MCF 10A (cell line): ENCODE results near the gene GAL3ST2. TPM values are rescaled to one million over a fixed set of nuclear protein-coding genes. Genes with fewer than 3 reads are reported as not detected.

Experiments used
- BruUV-seq: library from RNA; stranded (reverse); fragments of 400-500 nt; replicated peaks from 2 replicates; lab custom pipeline; 2021; lab: Mats Ljungman, UMichigan
- CTCF ChIA-PET: fragments of 300-600 bp; sonication (Branson Sonifier 250); formaldehyde crosslinking; extraction: SDS; loops from one replicate; lab custom pipeline; 2021; ENCODE audit warnings: antibody characterized with exemption, inconsistent platforms; lab: Yijun Ruan, JAX
- POLR2A ChIA-PET: fragments of 300-600, 350-650 bp; sonication (Branson Sonifier 250); formaldehyde crosslinking; extraction: SDS; loops from one replicate; lab custom pipeline; 2020; ENCODE audit warnings: antibody characterized with exemption, inconsistent platforms; lab: Yijun Ruan, JAX
- DNase-seq: peaks from one replicate; pipeline ENCODE4 v3.0.0-alpha.2; 2018; ENCODE audit not compliant: unreplicated experiment
- H3K27ac Mint-ChIP-seq: one replicate; pipeline ENCODE4 v1.8.0; 2022; ENCODE audit warnings: mild to moderate bottlenecking, low read depth, mixed read lengths; ENCODE audit not compliant: unreplicated experiment
- H3K27me3 Mint-ChIP-seq: one replicate; pipeline ENCODE4 v1.8.0; 2022; ENCODE audit warnings: mixed read lengths; ENCODE audit not compliant: insufficient read depth, unreplicated experiment
- H3K36me3 Mint-ChIP-seq: one replicate; pipeline ENCODE4 v1.8.0; 2022; ENCODE audit warnings: mild to moderate bottlenecking, moderate library complexity, mixed read lengths; ENCODE audit not compliant: insufficient read depth, unreplicated experiment
- H3K4me1 Mint-ChIP-seq: one replicate; pipeline ENCODE4 v1.8.0; 2022; ENCODE audit warnings: mixed read lengths; ENCODE audit not compliant: insufficient read depth, unreplicated experiment
- H3K4me3 Mint-ChIP-seq: one replicate; pipeline ENCODE4 v1.8.0; 2022; ENCODE audit warnings: mild to moderate bottlenecking, moderate library complexity, mixed read lengths; ENCODE audit not compliant: unreplicated experiment
- H3K9me3 Mint-ChIP-seq: one replicate; pipeline ENCODE4 v1.8.0; 2022; ENCODE audit warnings: mixed read lengths; ENCODE audit not compliant: unreplicated experiment
- intact Hi-C: fragments of 100-400 bp; cut with micrococcal nuclease; formaldehyde crosslinking; loops from 2 replicates; pipeline ENCODE4 v1.14.1; 2022
- total RNA-seq: library from RNA; stranded (reverse); gene quantifications from 2 replicates; pipeline ENCODE4 v1.2.3, GENCODE V29; 2022
- TF ChIP-seq, protein P1 (sequence below): fragments of 200-600 bp; IDR thresholded peaks from one replicate; pipeline ENCODE4 v1.8.0; 2022; ENCODE audit warnings: antibody characterized with exemption, mild to moderate bottlenecking; ENCODE audit not compliant: unreplicated experiment

Gene GAL3ST2
- total RNA-seq, 1 experiment from 2014 or later: not detected

DNA sequence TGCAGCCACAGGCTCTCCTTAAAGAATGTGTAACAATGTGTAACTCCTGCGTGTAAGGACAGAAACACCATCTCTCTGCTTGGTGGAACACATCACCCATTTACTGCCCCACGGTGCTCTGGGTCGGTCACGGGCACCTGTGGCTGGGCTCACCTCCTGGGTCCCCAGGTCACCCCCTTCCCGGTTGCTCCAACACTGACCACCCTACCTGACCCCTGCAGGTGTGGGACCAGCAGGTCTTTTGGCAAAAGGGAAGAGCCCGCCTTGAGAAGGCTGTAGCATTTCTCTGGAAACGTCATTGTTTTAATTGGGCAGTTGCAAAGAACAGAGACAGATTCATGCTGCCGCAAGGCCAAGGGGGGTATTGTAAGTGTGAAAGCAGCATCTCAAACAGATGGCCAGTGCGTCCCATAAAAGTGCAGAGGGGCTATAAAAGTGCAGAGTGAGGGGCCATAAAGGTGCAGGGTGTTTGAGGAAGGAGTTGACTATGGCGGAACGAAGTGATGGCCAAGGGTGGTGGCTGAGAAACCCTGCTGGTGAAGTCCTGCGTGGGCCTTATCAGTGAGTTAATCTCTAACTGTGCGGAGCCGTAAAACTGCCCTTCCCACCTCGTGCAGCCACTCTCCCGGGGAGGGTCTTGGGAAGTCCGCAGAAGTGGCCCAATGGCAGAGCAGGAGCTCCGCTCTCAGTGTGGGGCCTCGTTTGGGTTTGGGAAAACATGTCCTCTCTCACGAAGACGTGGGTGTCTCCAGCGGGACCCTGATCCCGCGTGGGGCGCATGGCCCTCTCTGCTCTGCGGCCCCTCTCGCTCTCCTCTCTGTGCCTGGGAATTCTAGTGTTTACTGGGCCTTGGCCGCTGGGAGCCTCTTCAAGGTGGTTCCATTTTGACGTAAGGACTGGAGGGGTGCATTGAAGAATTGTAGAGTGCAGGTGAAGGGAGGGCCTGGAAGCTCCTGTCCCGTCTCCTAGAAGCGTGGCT, 18.7 kb downstream of the GAL3ST2 start:
- H3K9me3 Mint-ChIP-seq: no peaks in the 10 kb centered on the region
- H3K27me3 Mint-ChIP-seq: peaks cover 53% of the 10 kb centered on the region
- peaks cover 6% of the 10 kb centered on the region for H3K4me1 Mint-ChIP-seq
- ChIA-PET POLR2A (no interaction called here), CTCF (interaction anchor here (0.6 kb wide), 1 partner anchor 167 kb away, joined by 4 read pairs; no protein-coding TSS in a partner anchor)
- intact Hi-C loops: no loop called here
- peaks cover 6% of the 10 kb centered on the region for H3K36me3 Mint-ChIP-seq
- no peak overlapping the region for H3K27ac Mint-ChIP-seq
- no TSS peak for BruUV-seq
- H3K4me3 Mint-ChIP-seq: no peak overlapping the region
- TF ChIP-seq, protein P1, sequence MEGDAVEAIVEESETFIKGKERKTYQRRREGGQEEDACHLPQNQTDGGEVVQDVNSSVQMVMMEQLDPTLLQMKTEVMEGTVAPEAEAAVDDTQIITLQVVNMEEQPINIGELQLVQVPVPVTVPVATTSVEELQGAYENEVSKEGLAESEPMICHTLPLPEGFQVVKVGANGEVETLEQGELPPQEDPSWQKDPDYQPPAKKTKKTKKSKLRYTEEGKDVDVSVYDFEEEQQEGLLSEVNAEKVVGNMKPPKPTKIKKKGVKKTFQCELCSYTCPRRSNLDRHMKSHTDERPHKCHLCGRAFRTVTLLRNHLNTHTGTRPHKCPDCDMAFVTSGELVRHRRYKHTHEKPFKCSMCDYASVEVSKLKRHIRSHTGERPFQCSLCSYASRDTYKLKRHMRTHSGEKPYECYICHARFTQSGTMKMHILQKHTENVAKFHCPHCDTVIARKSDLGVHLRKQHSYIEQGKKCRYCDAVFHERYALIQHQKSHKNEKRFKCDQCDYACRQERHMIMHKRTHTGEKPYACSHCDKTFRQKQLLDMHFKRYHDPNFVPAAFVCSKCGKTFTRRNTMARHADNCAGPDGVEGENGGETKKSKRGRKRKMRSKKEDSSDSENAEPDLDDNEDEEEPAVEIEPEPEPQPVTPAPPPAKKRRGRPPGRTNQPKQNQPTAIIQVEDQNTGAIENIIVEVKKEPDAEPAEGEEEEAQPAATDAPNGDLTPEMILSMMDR: no peak
- DNase-seq: no peak

DNA sequence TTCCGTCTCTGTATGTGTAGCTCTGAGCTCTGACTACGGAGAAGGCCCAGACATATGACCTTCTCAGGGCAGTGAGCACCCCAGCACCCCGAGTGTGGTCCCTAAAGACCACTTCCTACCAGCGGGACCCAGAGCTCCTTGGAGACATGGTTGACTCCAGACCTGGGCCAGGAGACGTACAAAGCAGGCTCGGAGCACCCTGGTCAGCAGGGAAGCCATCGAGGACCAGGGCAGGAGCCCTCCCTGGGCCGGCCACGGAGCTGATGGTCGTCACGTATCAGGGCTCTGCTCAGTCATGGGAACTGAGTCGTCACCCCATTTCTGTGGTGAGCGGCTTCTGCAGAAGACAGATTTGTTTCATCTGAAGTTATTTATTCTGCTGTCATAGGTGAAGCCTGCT, 19.6 kb downstream of the GAL3ST2 start:
- H3K9me3 Mint-ChIP-seq: no peaks in the 10 kb centered on the region
- peaks cover 6% of the 10 kb centered on the region for H3K4me1 Mint-ChIP-seq
- ChIA-PET POLR2A (no interaction called here), CTCF (interaction anchor here (0.6 kb wide), 1 partner anchor 167 kb away, joined by 4 read pairs; no protein-coding TSS in a partner anchor)
- H3K27me3 Mint-ChIP-seq: peaks cover 44% of the 10 kb centered on the region
- DNase-seq: no peak
- no peak overlapping the region for H3K27ac Mint-ChIP-seq
- peaks cover 6% of the 10 kb centered on the region for H3K36me3 Mint-ChIP-seq
- no peak overlapping the region for H3K4me3 Mint-ChIP-seq
- no TSS peak for BruUV-seq
- TF ChIP-seq, protein P1: no peak
- intact Hi-C loops: no loop called here

DNA sequence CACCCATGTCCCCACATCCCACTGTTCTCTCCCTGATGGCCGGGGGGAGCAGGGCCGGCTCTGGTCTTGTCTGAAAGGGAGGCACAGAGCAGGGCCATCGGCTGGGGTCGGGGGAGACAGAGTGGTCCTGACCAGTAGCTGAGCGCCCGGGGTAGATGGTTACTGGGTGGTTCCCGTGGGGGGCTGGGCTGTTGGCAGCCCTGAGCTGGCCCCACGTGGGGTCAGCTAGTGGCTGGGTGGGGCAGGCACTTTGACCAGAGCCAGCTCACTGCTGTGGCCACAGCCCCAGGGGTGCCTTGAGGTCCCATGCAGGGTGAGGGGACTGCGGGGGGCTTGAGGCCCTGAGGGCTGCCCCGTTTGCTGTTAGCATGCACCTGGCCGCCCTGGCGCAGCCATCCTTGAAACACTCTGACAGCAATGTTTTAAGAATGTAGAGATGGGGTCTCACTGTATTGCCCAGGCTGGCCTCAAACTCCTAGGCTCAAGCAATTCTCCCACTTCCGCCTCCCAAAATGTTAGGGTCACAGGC, 20.1 kb downstream of the GAL3ST2 start:
- POLR2A ChIA-PET: no interaction called here

More for the DNA sequence above, 20.1 kb downstream of the GAL3ST2 start:
- CTCF ChIA-PET: no interaction called here
- no TSS peak for BruUV-seq
- Mint-ChIP-seq H3K27ac (no peak overlapping the region), H3K36me3 (peaks cover 5% of the 10 kb centered on the region), H3K27me3 (peaks cover 42% of the 10 kb centered on the region), H3K4me1 (peaks cover 6% of the 10 kb centered on the region), H3K4me3 (no peak overlapping the region), H3K9me3 (no peaks in the 10 kb centered on the region)
- intact Hi-C loops: no loop called here
- no peak for DNase-seq
- TF ChIP-seq, protein P1: no peak
